Adipocyte (in vitro differentiated cells): Measurements from ENCODE around the gene ASB8.
A peak's percentile ranks its signal among the peaks of the same experiment; 100 is the strongest.

Experiments
- DNase-seq: peaks from one replicate; pipeline ENCODE4 v3.0.0-alpha.2; 2015; ENCODE audit warnings: low read depth
- H3K27me3 ChIP-seq: replicated peaks from 2 replicates; pipeline ENCODE4 v1.7.0; 2013; ENCODE audit warnings: mild to moderate bottlenecking, low read length, moderate library complexity; ENCODE audit not compliant: control insufficient read depth, insufficient read depth
- H3K36me3 ChIP-seq: 2 replicates; pipeline ENCODE4 v1.7.0; 2013; ENCODE audit warnings: low read length, mild to moderate bottlenecking, moderate library complexity; ENCODE audit not compliant: control insufficient read depth, insufficient read depth, severe bottlenecking
- H3K4me1 ChIP-seq: 2 replicates; pipeline ENCODE4 v1.7.0; 2013; ENCODE audit warnings: mild to moderate bottlenecking, low read length, moderate library complexity; ENCODE audit not compliant: control insufficient read depth, insufficient read depth
- H3K4me3 ChIP-seq: 2 replicates; pipeline ENCODE4 v1.7.0; 2013; ENCODE audit warnings: mild to moderate bottlenecking, low read length, moderate library complexity
- H3K9ac ChIP-seq: 2 replicates; pipeline ENCODE4 v1.7.0; 2013; ENCODE audit warnings: mild to moderate bottlenecking, low read length, moderate library complexity
- H3K9me3 ChIP-seq: 2 replicates; pipeline ENCODE4 v1.7.0; 2013; ENCODE audit warnings: mild to moderate bottlenecking, low read length, moderate library complexity; ENCODE audit not compliant: control insufficient read depth

The ASB8 gene

DNA sequence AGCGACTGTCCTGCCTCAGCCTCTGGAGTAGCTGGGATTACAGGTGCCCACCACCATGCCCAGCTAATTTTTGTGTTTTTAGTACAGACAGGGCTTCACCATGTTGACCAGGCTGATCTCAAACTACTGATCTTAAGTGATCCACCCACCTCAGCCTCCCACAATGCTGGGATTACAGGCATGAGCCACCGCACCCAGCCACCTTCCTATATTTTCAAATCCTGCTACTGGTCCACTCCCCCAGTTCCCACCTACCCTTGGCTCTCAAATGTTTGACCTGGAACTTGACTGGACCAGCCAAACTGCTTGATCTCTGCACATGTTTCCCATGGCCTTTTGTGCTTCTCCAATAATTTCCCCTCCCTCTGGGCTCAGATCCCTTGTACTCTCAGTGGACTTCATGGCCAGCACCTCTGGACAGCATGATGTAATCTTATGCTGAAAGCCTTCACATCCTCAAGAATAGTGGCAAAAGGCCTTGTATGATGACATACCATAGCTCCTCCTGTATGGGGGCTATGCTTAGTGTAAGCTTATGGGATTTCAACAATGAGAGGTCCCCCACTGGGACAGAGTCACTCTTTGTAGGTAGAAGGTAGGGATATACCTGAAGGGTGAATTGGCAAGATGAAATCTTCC lies 23.7 kb upstream of the ASB8 start:
- no peaks in the 10 kb centered on the region for H3K9me3 ChIP-seq
- no peak overlapping the region for H3K9ac ChIP-seq
- no peak overlapping the region for H3K4me3 ChIP-seq
- peaks cover 15% of the 10 kb centered on the region for H3K4me1 ChIP-seq
- no peaks in the 10 kb centered on the region for H3K36me3 ChIP-seq
- no peak for DNase-seq
- peaks cover 30% of the 10 kb centered on the region for H3K27me3 ChIP-seq

DNA sequence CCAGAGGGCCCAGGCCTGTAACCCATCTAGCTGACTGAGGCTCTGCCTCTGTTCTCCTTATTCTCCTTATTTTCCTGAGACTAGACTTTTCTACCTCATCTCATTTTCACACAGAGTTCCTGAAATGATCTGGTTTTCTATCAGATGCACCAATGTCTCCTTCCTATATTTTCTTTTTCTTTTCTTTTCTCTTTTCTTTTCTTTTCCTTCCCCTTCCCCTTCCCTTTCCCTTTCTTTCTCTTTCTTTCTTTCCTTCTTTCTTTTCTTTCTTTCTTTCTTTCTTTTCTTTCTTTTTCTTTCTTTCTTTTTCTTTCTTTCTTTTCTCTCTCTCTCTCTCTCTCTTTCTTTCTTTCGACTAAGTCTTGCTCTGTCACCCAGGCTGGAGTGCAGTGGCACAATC lies 23.1 kb upstream of the ASB8 start:
- peaks cover 30% of the 10 kb centered on the region for H3K27me3 ChIP-seq

DNA sequence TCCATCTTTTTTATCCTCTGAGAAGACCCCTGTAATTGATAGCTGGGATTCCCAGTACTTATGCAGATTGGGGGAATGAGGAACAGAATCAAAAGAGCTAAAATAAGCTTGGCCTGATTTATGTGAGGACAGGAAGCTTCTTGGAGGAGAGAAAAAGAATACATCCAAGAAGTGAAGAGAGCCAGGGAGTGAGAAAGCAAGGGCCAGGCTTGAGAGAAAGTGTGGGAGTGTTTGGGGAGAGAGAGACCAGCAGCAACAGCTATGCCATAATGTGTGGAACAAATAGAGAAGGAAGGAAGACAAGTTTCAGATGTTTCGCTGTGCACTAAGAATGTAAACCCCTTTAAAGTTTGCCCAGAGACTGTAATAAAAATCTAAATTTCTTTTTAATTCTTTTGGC lies 22.2 kb upstream of the ASB8 start:
- peaks cover 17% of the 10 kb centered on the region for H3K4me1 ChIP-seq

More for the DNA sequence above, 23.1 kb upstream of the ASB8 start:
- Histone ChIP-seq H3K9ac (no peak overlapping the region), H3K4me1 (peaks cover 20% of the 10 kb centered on the region), H3K36me3 (no peaks in the 10 kb centered on the region), H3K4me3 (no peak overlapping the region), H3K9me3 (no peaks in the 10 kb centered on the region)
- DNase-seq = no peak

DNA sequence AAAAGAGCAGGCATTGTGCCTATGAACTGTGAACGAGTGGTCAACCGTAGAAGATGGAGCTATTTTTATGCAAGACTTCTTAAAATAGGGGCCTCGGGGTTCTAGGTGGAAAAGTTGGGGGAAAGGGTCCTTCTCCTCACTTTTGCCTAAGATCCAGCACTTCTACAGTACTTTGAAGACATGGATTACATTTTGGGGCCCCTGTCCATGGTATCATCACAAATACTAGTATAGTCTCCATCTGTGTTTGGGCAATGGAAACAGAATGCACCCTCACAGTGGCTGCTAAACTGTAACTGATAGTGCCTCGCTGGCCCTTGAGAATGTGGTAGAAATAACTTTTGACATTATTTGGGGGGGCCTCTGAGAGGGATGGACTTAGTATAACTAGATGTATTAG lies 20.7 kb upstream of the ASB8 start:
- no peak overlapping the region for H3K4me3 ChIP-seq
- H3K4me1 ChIP-seq = peaks cover 17% of the 10 kb centered on the region
- no peaks in the 10 kb centered on the region for H3K36me3 ChIP-seq
- no peaks in the 10 kb centered on the region for H3K9me3 ChIP-seq
- no peak overlapping the region for H3K9ac ChIP-seq
- DNase-seq = no peak
- peaks cover 30% of the 10 kb centered on the region for H3K27me3 ChIP-seq

More for the DNA sequence above, 22.2 kb upstream of the ASB8 start:
- Histone ChIP-seq H3K9ac (no peak overlapping the region), H3K36me3 (no peaks in the 10 kb centered on the region), H3K9me3 (no peaks in the 10 kb centered on the region), H3K4me3 (no peak overlapping the region), H3K27me3 (peaks cover 30% of the 10 kb centered on the region)
- DNase-seq = no peak

DNA sequence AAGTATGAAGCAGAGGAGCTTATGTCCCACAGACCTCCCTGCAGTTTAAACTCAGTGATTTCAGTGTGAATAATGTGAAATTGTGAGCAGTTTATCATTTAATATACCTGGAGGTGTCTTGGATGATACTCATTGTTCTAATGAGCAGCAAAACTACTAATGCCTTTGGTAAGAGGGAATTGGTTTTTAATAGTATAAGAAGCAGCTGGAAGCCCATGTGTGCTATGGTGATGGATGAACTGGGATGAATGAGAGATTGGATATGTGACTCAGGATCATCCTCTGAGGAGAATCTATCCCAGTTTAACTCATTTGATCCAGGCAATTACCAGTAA lies 19.1 kb upstream of the ASB8 start:
- peaks cover 27% of the 10 kb centered on the region for H3K27me3 ChIP-seq
- no peak for DNase-seq

DNA sequence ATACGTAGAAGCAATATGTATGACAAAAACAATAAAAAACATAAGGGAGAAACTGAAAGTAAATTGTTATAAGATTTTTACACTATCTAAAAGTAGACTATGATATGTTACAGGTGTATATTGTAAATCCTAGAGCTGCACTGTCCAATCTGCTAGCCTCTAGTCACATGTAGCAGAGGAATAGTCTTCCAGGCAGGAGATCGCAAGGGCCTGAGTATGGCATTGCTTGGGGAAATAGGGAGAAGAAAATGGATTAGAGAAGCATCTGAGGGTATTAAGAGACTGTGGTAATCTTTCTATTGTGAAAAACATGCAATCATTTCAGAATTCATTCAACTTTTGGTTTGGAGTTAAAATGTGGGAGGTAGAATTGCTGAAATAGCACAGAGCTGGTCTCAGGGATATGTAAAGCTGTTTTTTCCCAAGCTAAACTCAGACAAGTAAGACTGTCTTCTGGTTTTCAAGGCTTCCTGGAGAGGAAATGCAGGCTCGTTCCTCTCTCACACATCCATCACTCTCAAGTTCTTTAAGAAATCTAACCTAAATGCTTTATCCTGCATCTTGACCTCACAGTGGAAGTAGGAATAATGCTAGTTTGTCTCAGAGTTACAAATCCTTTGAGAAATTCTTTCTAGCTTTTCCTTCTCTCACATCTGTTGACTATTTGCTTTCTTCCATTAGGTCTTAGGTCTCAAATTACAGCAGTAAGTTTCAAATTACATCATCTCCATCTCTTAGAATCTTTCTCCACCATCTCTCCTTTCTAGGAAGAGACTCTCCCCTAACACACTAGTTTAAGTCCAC lies 18.5 kb upstream of the ASB8 start:
- no peak overlapping the region for H3K9ac ChIP-seq
- DNase-seq = peak; percentile 64
- no peaks in the 10 kb centered on the region for H3K9me3 ChIP-seq
- no peak overlapping the region for H3K4me3 ChIP-seq
- no peaks in the 10 kb centered on the region for H3K36me3 ChIP-seq
- H3K27me3 ChIP-seq = peaks cover 26% of the 10 kb centered on the region
- H3K4me1 ChIP-seq = peaks cover 8% of the 10 kb centered on the region

More for the DNA sequence above, 19.1 kb upstream of the ASB8 start:
- H3K9me3 ChIP-seq = no peaks in the 10 kb centered on the region
- H3K4me3 ChIP-seq = no peak overlapping the region
- no peaks in the 10 kb centered on the region for H3K36me3 ChIP-seq
- peaks cover 10% of the 10 kb centered on the region for H3K4me1 ChIP-seq
- no peak overlapping the region for H3K9ac ChIP-seq

DNA sequence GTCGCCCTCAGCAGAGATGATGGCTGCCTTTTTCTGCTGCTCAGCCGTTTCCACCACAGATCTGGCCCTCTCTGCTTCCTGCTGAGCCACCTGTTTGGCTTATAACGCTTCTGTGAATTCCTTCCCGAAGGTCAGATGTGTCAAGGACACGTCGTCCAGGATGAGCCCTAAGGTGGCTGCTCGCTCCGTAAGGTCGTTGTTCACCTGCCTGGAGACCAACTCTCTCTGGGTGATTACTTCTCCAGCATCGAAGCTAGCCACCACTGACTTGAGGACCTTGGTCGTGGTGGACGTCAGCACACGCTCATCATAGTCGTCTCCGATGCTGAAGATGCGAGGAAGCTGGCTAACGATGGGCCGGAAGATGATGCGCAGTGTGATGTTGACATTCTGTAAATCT lies 11.7 kb upstream of the ASB8 start:
- H3K36me3 ChIP-seq = no peaks in the 10 kb centered on the region
- no peaks in the 10 kb centered on the region for H3K4me1 ChIP-seq
- no peak for DNase-seq
- H3K9me3 ChIP-seq = no peaks in the 10 kb centered on the region
- no peak overlapping the region for H3K9ac ChIP-seq
- H3K27me3 ChIP-seq = peaks cover 5% of the 10 kb centered on the region
- H3K4me3 ChIP-seq = no peak overlapping the region

DNA sequence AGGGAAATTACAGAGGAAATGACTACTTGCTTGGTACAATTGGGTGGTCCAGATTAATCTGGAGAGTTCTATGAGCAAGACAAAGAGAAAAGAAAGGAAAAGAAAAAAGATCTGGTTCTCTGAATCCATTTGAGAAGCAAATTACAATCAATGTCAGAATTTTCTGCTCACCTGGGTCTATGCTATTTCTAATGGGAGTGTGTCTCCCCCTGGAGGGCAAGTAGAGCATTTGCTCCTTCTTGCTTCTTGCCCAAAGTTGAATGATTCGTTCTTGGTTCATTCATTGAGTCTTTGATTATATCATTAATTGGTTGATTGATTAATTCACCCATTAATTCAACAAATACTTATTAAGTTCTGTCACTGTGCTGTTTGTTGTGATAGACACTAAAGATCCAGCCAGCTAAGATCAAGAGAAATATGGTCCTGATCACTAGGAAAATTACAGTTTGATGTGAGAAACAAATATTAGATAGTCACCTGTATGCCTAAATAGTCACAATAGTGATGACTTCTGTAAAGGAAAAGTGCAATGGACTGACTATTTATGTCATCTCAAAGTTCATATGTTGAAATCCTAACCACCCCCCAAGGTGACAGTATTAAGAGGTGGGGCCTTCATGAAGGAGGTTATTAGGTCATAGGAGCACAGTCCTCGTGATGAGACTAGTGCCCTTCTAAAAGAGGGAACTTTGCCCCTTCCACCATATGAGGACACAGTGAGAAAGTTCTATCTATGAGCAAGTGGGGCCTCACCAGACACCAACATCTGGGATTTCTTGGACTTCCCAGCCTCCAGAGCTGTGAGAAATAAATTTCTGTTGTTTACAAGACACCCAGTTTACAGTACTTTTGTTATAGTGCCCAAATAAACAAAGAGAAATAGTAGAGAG lies 8.0 kb upstream of the ASB8 start:
- Histone ChIP-seq H3K9me3 (no peaks in the 10 kb centered on the region), H3K27me3 (peaks cover 10% of the 10 kb centered on the region), H3K9ac (no peak overlapping the region), H3K4me1 (peaks cover 16% of the 10 kb centered on the region), H3K36me3 (no peaks in the 10 kb centered on the region), H3K4me3 (no peak overlapping the region)
- peak; percentile 81 for DNase-seq

DNA sequence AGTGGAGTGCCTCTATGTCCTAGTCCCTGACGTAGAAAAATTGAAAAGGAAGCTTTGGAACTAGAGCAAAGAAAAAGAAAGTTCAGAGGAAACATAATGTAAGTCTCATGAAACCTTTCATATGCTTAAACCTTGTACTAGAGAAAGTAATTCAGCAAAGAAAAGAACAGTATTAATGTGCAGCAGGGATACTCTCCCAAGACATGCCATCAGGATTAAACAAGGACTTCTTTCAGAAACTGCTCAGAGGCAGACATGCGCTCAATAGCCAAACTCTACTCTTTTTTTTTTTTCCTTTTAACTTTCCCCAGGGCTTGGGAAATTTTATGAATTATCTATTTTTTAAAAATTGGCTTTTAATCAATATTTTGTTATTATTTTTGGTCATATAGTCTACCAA lies 7.1 kb upstream of the ASB8 start:
- H3K9ac ChIP-seq = no peak overlapping the region
- no peak for DNase-seq
- no peak overlapping the region for H3K4me3 ChIP-seq
- peaks cover 22% of the 10 kb centered on the region for H3K4me1 ChIP-seq
- H3K27me3 ChIP-seq = peaks cover 10% of the 10 kb centered on the region
- H3K36me3 ChIP-seq = no peaks in the 10 kb centered on the region
- H3K9me3 ChIP-seq = no peaks in the 10 kb centered on the region

DNA sequence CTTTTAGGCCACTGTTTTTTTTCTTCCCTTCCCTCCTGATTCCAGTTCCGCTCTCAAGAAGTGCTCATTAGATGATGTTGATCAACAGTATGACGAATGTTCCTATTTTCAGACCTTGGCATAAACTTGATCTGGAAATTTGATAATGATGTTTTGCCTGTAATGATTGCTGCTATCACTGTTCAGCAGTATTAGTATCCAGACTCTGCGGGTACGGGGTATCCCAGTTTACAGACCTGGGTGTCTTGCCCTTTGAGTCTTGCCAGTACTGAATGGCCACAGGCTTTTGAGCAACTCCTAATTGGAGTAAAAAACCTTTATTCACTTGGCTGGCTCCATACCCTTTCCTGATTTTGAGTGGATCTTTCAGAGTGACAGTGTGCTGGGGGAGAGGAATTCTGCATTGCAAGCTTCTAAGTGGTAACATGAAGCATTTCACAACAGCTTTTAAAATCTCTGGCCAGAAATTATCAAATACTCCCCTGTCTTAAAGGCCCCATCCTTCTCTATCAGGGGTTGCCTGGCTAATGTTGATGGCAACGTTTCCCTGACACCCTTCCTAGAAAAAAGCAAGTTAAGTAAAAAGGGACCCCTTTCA lies 5.9 kb upstream of the ASB8 start:
- Histone ChIP-seq H3K36me3 (no peaks in the 10 kb centered on the region), H3K4me1 (peaks cover 22% of the 10 kb centered on the region), H3K27me3 (peaks cover 10% of the 10 kb centered on the region)

DNA sequence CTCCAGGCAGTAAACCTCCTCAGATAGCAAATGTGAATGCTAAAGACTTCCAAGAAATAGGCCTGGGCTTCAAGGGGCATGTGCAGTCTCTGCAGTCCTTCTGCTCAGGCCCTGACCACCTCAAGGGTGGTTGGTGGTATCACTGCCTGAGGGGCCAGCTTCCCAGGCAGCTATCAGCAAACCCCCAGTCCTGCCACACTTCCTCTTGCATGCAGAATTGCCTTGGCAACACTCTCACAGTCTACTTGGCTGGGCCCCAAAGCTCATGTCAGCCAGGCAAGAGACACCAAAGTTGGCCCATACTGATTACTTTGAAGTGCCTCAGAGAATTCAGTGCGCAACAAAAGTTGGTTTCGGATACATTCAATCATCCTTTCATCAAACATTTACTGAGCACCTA lies 3.5 kb upstream of the ASB8 start:
- DNase-seq = no peak
- H3K9ac ChIP-seq = no peak overlapping the region
- H3K4me1 ChIP-seq = peaks cover 34% of the 10 kb centered on the region
- no peaks in the 10 kb centered on the region for H3K9me3 ChIP-seq
- no peak overlapping the region for H3K4me3 ChIP-seq
- no peaks in the 10 kb centered on the region for H3K36me3 ChIP-seq
- peaks cover 5% of the 10 kb centered on the region for H3K27me3 ChIP-seq

More for the DNA sequence above, 5.9 kb upstream of the ASB8 start:
- no peak overlapping the region for H3K9ac ChIP-seq
- no peak overlapping the region for H3K4me3 ChIP-seq
- no peaks in the 10 kb centered on the region for H3K9me3 ChIP-seq
- no peak for DNase-seq
